ENCODE measurements around the gene AKAP8. TPM values are rescaled to one million over a fixed set of nuclear protein-coding genes. Genes with fewer than 3 reads are reported as not detected.

The AKAP8 gene
- total and polyA plus RNA-seq, 2 experiments from 2014 or later = 18.6 to 22.9 TPM

- DNase-seq (ENCODE audit: low spot score) = no peak
- Histone ChIP-seq H3K9me3 (ENCODE audit: low read depth) (no peaks in the 10 kb centered on the region), H3K4me2 (no peak overlapping the region), H3K4me3 (no peak overlapping the region), H3K27me3 (no peaks in the 10 kb centered on the region), H4K20me1 (ENCODE audit: insufficient read depth, poor library complexity, severe bottlenecking) (peaks cover 46% of the 10 kb centered on the region), H3K79me2 (peaks cover 66% of the 10 kb centered on the region), H3K4me1 (ENCODE audit: insufficient read depth) (peaks cover 16% of the 10 kb centered on the region), H3K36me3 (replicated peaks; ENCODE audit: insufficient read depth, low read depth) (peaks cover 4% of the 10 kb centered on the region), H3K27ac (no peak overlapping the region), H3K9me2 (replicated peaks; ENCODE audit: insufficient read depth) (no peaks in the 10 kb centered on the region), H2AFZ (no peak overlapping the region)
- TF ChIP-seq EZH2 (IDR thresholded peaks at IDR 0.05; ENCODE audit: borderline replicate concordance) (no peak), EZH2phosphoT487 (IDR thresholded peaks at IDR 0.05; ENCODE audit: low read depth, severe bottlenecking, unreplicated experiment) (no peak), CTCF (IDR thresholded peaks at IDR 0.05; ENCODE audit: poor library complexity) (no peak)
- WGBS (ENCODE audit: low lambda C conversion rate, missing lambda C conversion rate) = 97% methylated on average over 14 of the region's 14 CpGs
These were observed 7.1 kb downstream of the AKAP8 start for GRCh38 chr19:15372470-15372869.

GRCh38 chr19:15371786-15372380 lies 7.7 kb downstream of the AKAP8 start:
- no peak overlapping the region for H3K4me3 ChIP-seq
- H3K4me2 ChIP-seq = no peak overlapping the region
- no peak overlapping the region for H3K27ac ChIP-seq
- peaks cover 40% of the 10 kb centered on the region for H4K20me1 ChIP-seq (ENCODE audit: insufficient read depth, poor library complexity, severe bottlenecking)
- no peak overlapping the region for H2AFZ ChIP-seq
- no peaks in the 10 kb centered on the region for H3K9me2 ChIP-seq (replicated peaks; ENCODE audit: insufficient read depth)
- no peak for TF ChIP-seq EZH2 (IDR thresholded peaks at IDR 0.05; ENCODE audit: borderline replicate concordance)
- TF ChIP-seq CTCF (IDR thresholded peaks at IDR 0.05; ENCODE audit: poor library complexity) = no peak
- TF ChIP-seq EZH2phosphoT487 (IDR thresholded peaks at IDR 0.05; ENCODE audit: low read depth, severe bottlenecking, unreplicated experiment) = no peak
- WGBS (ENCODE audit: low lambda C conversion rate, missing lambda C conversion rate) = 93% methylated on average over 17 of the region's 17 CpGs
- peaks cover 4% of the 10 kb centered on the region for H3K36me3 ChIP-seq (replicated peaks; ENCODE audit: insufficient read depth, low read depth)
- H3K27me3 ChIP-seq = no peaks in the 10 kb centered on the region
- H3K4me1 ChIP-seq (ENCODE audit: insufficient read depth) = peaks cover 10% of the 10 kb centered on the region
- H3K9me3 ChIP-seq (ENCODE audit: low read depth) = no peaks in the 10 kb centered on the region
- DNase-seq (ENCODE audit: low spot score) = no peak
- peaks cover 60% of the 10 kb centered on the region for H3K79me2 ChIP-seq

GRCh38 chr19:15371119-15371518 lies 8.5 kb downstream of the AKAP8 start:
- Histone ChIP-seq H3K4me3 (no peak overlapping the region), H3K9me3 (ENCODE audit: low read depth) (no peaks in the 10 kb centered on the region), H3K79me2 (peaks cover 52% of the 10 kb centered on the region), H2AFZ (no peak overlapping the region), H3K27me3 (no peaks in the 10 kb centered on the region), H3K27ac (no peak overlapping the region), H3K4me2 (no peak overlapping the region), H3K36me3 (replicated peaks; ENCODE audit: insufficient read depth, low read depth) (peaks cover 4% of the 10 kb centered on the region), H3K9me2 (replicated peaks; ENCODE audit: insufficient read depth) (no peaks in the 10 kb centered on the region), H4K20me1 (ENCODE audit: insufficient read depth, poor library complexity, severe bottlenecking) (peaks cover 33% of the 10 kb centered on the region), H3K4me1 (ENCODE audit: insufficient read depth) (peaks cover 3% of the 10 kb centered on the region)
- no peak for DNase-seq (ENCODE audit: low spot score)
- TF ChIP-seq EZH2phosphoT487 (IDR thresholded peaks at IDR 0.05; ENCODE audit: low read depth, severe bottlenecking, unreplicated experiment) (no peak), CTCF (IDR thresholded peaks at IDR 0.05; ENCODE audit: poor library complexity) (no peak), EZH2 (IDR thresholded peaks at IDR 0.05; ENCODE audit: borderline replicate concordance) (no peak)
- whole genome bisulfite sequencing (ENCODE audit: low lambda C conversion rate, missing lambda C conversion rate) = 97% methylated on average over 7 of the region's 7 CpGs
